Astrocyte of the spinal cord (primary cell): ENCODE data around the gene OMD.

Experiments used
- DNase-seq: peaks from one replicate; pipeline ENCODE4 v3.0.0; 2011; ENCODE audit warnings: low read depth, low spot score
- H3K4me3 ChIP-seq: 2 replicates; pipeline ENCODE4 v1.5.1; 2011; ENCODE audit warnings: low read depth, mild to moderate bottlenecking, low read length, moderate library complexity
- CTCF ChIP-seq: IDR thresholded peaks from 2 replicates; pipeline ENCODE4 v1.5.1; 2012; ENCODE audit warnings: low read depth, mild to moderate bottlenecking, low read length, inconsistent platforms
- in situ Hi-C: cut with HindIII; loops from 2 replicates; pipeline ENCODE4 v1.10.0; 2017; ENCODE audit warnings: low sequenced_read_pairs

The OMD gene

GRCh38 chr9:92457576-92457975, 33.3 kb upstream of the OMD start:
- no peak for DNase-seq
- in situ Hi-C loops, result no loop called here
- TF ChIP-seq CTCF, result no peak
- no peak overlapping the region for H3K4me3 ChIP-seq

GRCh38 chr9:92455217-92455616, 30.9 kb upstream of the OMD start:
- no peak overlapping the region for H3K4me3 ChIP-seq
- no peak for DNase-seq
- in situ Hi-C loops, result no loop called here
- TF ChIP-seq CTCF, result peak; percentile 34

- H3K4me3 ChIP-seq, result no peak overlapping the region
- in situ Hi-C loops, result no loop called here
- no peak for TF ChIP-seq CTCF
- no peak for DNase-seq
Measured at GRCh38 chr9:92446536-92446935, 22.3 kb upstream of the OMD start.

GRCh38 chr9:92444841-92445240, 20.6 kb upstream of the OMD start:
- in situ Hi-C loops, result no loop called here
- no peak for DNase-seq
- no peak for TF ChIP-seq CTCF
- no peak overlapping the region for H3K4me3 ChIP-seq

- H3K4me3 ChIP-seq, result no peak overlapping the region
- in situ Hi-C loops, result no loop called here
- no peak for TF ChIP-seq CTCF
- DNase-seq, result no peak
Measured at GRCh38 chr9:92440751-92441046, 16.4 kb upstream of the OMD start.

- in situ Hi-C loops, result no loop called here
- no peak overlapping the region for H3K4me3 ChIP-seq
- DNase-seq, result peak; percentile 53
- TF ChIP-seq CTCF, result no peak
Measured at GRCh38 chr9:92439921-92440750, 15.9 kb upstream of the OMD start.
